ENCODE measurements around the gene KSR2.

The KSR2 gene

DNA sequence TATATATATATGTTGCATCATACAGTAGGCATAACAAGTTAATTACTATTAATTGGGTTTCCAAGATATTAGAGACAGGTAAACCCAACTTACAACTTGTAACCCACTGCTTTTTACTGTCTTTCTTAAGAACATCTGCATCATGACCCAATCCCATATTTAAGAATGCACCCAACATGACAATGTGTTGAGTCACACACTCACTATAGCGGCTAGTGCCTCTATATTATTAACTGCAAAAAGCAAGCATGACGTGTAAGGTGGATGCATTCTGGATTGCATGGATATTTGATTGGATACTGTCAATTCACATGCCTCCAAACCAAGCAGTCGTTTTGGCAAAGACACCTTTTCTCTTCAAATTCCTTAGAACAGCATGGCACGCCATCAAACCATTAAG lies 68.2 kb downstream of the KSR2 start:
- TF ChIP-seq CTCF (IDR thresholded peaks at IDR 0.05): no peak

DNA sequence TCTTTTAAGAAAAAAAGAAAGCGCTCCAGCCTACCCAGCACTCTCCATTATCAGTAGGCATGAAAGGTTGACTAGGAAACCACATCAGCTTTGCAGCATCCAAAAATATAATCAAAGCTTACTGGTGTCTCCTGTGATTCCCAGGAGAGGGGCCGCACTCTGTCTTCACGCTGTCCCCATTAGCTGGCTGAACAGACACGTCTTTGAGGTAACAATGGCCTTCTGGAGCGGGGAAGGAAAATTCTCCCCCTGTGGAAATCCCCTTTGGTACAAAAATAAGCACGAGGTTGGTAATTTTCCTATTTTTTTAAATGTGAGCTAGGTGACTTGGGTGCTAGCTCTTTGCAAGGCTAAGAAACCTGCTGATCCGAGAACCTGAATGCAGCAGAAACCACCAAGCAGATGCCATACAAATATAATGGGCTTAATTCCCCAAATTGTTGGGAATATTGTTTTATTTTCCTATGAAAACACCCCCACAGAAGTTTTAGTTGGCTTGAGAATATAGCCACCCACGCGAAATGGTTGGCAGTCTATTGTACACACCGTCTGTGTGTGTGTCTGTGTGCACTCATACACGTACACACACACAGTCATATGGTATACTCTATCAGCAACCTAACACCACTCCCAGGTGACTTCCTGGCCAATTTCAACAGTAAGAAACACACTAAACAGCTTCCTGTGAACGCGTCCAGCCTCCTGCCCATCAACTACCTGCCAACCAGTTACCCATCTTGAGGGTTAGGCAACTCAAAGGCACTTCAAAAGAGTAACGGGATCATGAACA lies 71.2 kb downstream of the KSR2 start:
- no peak for TF ChIP-seq CTCF (IDR thresholded peaks at IDR 0.05)

DNA sequence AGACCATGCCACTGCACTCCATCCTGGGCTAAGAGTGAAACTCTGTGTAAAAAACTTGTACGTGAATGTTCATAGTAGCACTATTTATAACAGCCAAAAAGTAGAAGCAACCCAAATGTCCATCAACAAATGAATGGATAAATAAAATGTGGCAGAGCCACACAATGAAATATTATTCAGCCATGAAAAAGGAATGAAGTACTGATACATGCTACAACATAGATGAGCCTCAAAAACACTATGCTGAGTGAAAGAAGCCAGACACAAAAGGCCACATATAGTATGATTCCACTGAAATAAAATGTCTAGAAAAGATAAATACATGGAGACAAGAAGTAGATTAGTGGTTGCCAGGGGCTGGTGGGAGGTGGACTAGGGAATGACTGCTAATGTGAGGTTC lies 72.8 kb downstream of the KSR2 start:
- no peak for TF ChIP-seq CTCF (IDR thresholded peaks at IDR 0.05)

GRCh38 chr12:117892441-117892840 lies 76.3 kb downstream of the KSR2 start:
- no peak for TF ChIP-seq CTCF (IDR thresholded peaks at IDR 0.05)

GRCh38 chr12:117890644-117891043 lies 78.1 kb downstream of the KSR2 start:
- no peak for TF ChIP-seq CTCF (IDR thresholded peaks at IDR 0.05)

- no peak for TF ChIP-seq CTCF (IDR thresholded peaks at IDR 0.05)
These were observed 78.7 kb downstream of the KSR2 start for GRCh38 chr12:117890137-117890536.

GRCh38 chr12:117889098-117889497 lies 79.7 kb downstream of the KSR2 start:
- TF ChIP-seq CTCF (IDR thresholded peaks at IDR 0.05): no peak

DNA sequence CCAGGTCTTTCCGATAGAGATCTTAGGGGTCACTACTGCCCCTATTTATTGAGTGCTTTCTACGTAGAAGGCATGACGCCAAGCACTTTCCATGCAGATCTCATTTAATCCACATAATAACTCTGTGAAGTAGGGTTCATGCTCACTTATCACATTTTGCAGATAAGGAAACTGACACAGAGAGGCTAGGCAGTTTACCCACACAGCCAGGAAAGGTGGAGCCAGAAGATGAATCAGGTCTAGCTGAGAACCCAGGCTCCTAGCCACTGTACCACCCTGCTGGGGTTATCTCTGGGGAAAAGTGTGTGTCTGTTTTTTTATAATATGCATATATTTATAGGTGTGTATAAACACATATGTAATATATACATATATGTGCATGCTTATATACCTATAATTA lies 83.6 kb downstream of the KSR2 start:
- TF ChIP-seq CTCF (IDR thresholded peaks at IDR 0.05): no peak
